Keratinocyte (primary cell): Measurements from ENCODE around the gene MTFP1. TPM values are rescaled to one million over a fixed set of nuclear protein-coding genes. Genes with fewer than 3 reads are reported as not detected.

Source experiments
- DNase-seq: peaks from one replicate; pipeline ENCODE4 v3.0.0-alpha.2; 2011; ENCODE audit warnings: low read depth, missing footprints, low spot score
- FAIRE-seq: peaks from 2 replicates; lab custom pipeline; 2011; peaks lifted over from hg19 to GRCh38; lab: Jason Lieb, UNC
- H2AFZ ChIP-seq: 2 replicates; pipeline ENCODE4 v1.6.0; 2012; ENCODE audit warnings: low read length, control low read depth, inconsistent platforms; ENCODE audit not compliant: control insufficient read depth
- H3K27ac ChIP-seq: 2 replicates; pipeline ENCODE4 v1.5.1; 2011; ENCODE audit warnings: low read length; ENCODE audit not compliant: control insufficient read depth, insufficient read depth
- H3K27me3 ChIP-seq: 3 replicates; pipeline ENCODE4 v1.6.0; 2011; ENCODE audit warnings: low read length; ENCODE audit not compliant: control insufficient read depth, insufficient read depth; ENCODE audit errors: extremely low read depth
- H3K36me3 ChIP-seq, 2 experiments: 2 replicates in 1 of 2; 3 replicates in 1 of 2; pipeline ENCODE4 v1.5.1; 2011; ENCODE audit warnings: low read length in 2 of 2, mild to moderate bottlenecking in 1 of 2; ENCODE audit not compliant: control insufficient read depth in 2 of 2, insufficient read depth in 2 of 2; ENCODE audit errors: extremely low read depth in 1 of 2
- H3K4me1 ChIP-seq: 3 replicates; pipeline ENCODE4 v1.5.1; 2011; ENCODE audit warnings: low read length; ENCODE audit not compliant: control insufficient read depth, insufficient read depth; ENCODE audit errors: extremely low read depth
- H3K4me2 ChIP-seq: 3 replicates; pipeline ENCODE4 v1.6.0; 2011; ENCODE audit warnings: low read depth, low read length; ENCODE audit not compliant: control insufficient read depth, insufficient read depth; ENCODE audit errors: extremely low read depth
- H3K4me3 ChIP-seq, 3 experiments: fragments of 200-600 bp in 1 of 3; sonication (generic) in 1 of 3; 2 replicates in 2 of 3; 3 replicates in 1 of 3; pipeline ENCODE4 v1.5.1; 2011 to 2016; ENCODE audit warnings: low read length in 3 of 3, mild to moderate bottlenecking in 3 of 3, control low read depth in 2 of 3, inconsistent platforms in 1 of 3, low read depth in 1 of 3, mixed read lengths in 1 of 3, mixed run types in 1 of 3, moderate library complexity in 1 of 3; ENCODE audit not compliant: control insufficient read depth in 2 of 3, insufficient read depth in 2 of 3; ENCODE audit errors: extremely low read depth in 1 of 3
- H3K79me2 ChIP-seq: 2 replicates; pipeline ENCODE4 v1.6.0; 2012; ENCODE audit warnings: low read length; ENCODE audit not compliant: control insufficient read depth, insufficient read depth
- H3K9ac ChIP-seq: 3 replicates; pipeline ENCODE4 v1.6.0; 2011; ENCODE audit warnings: low read length; ENCODE audit not compliant: control insufficient read depth, insufficient read depth; ENCODE audit errors: extremely low read depth
- H3K9me1 ChIP-seq: 3 replicates; pipeline ENCODE4 v1.6.0; 2011; ENCODE audit warnings: low read length; ENCODE audit not compliant: control insufficient read depth, insufficient read depth; ENCODE audit errors: extremely low read depth
- H3K9me3 ChIP-seq: 2 replicates; pipeline ENCODE4 v1.5.1; 2012; ENCODE audit warnings: low read depth, low read length; ENCODE audit not compliant: control insufficient read depth
- H4K20me1 ChIP-seq: 3 replicates; pipeline ENCODE4 v1.6.0; 2011; ENCODE audit warnings: low read length; ENCODE audit not compliant: control insufficient read depth, insufficient read depth; ENCODE audit errors: extremely low read depth
- EZH2 ChIP-seq: IDR thresholded peaks from one replicate; pipeline ENCODE4 v1.6.1; 2012; ENCODE audit warnings: inconsistent platforms, mild to moderate bottlenecking, low read length, moderate library complexity
- dilution Hi-C: fragments of 300-500 bp; cut with MboI; formaldehyde crosslinking; loops from one replicate; pipeline ENCODE4 v1.7.0; 2020; ENCODE audit warnings: low sequenced_read_pairs; ENCODE audit not compliant: extremely low pct_ligation_motif_present
- polyA plus RNA-seq, 5 experiments: library from polyadenylated mRNA; depleted of rRNA in 3 of 5; stranded (reverse) in 3 of 5; stranded (forward) in 1 of 5; unstranded in 1 of 5; fragments of >200 nt; gene quantifications; 1 replicate in 1 of 5; 2 replicates in 3 of 5; 3 replicates in 1 of 5; pipeline versions ENCODE4 v1.2.1 to v1.2.3, GENCODE V29; 2011 to 2012; ENCODE audit warnings: missing spikeins in 2 of 5, low read depth in 1 of 5, low replicate concordance in 1 of 5
- TF ChIP-seq, protein P1 (sequence below), 3 experiments: IDR thresholded peaks in 1 of 3; conservative IDR thresholded peaks in 1 of 3; optimal IDR thresholded peaks in 1 of 3; 2 replicates in 2 of 3; 3 replicates in 1 of 3; pipeline versions ENCODE3 to v1.5.1; 2011; ENCODE audit warnings: low read length in 3 of 3, mild to moderate bottlenecking in 3 of 3, moderate library complexity in 2 of 3, control low read depth in 1 of 3, inconsistent platforms in 1 of 3; ENCODE audit not compliant: insufficient read depth in 2 of 3; ENCODE audit errors: extremely low read depth in 1 of 3

MTFP1 gene
- polyA plus RNA-seq, 1 donor (not counting 4 experiments of a cell fraction or from before 2014, with no cell fraction given), result 8.4 TPM

DNA sequence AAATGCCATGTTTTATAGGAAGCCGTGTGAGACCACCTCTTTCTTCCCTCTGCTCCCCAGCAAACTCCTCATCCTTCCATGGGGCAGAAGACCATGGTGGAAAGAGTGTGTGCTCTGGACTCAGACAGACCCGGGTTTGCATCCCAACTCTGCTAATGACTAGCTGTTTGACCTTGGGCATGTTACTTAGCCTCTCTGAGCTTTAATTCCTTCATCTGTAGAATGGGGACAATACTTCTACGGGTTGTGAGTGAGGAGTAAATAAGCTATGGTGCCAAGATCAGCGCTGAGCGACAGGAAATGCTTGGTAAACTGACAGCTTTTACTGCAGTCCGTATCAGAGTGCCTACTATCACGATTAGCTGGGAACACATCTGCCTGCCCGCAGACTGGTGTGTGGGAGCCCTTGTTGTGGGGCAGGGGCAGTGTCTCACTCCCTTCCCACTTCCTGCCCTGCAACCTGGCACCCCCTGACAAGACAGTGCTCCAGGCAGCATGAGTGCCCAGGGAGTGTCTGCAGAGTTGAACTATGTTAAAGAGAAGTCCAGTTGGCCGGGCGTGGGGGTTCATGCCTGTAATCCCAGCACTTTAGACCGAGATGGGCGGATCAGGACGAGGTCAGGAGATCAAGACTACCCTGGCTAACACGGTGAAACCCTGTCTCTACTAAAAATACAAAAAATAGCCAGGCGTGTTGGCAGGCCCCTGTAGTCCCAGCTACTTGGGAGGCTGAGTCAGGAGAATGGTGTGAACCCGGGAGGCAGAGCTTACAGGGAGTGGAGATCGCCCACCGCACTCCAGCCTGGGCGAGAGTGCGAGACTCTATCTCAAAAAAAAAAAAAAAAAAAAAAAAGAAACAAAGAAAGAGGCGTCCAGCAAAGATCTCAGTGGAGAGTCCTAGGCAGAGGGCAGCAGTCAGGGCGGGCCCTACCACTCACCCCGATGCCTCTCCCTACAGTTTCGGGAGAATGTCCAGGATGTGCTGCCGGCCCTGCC is 26.6 kb upstream of the MTFP1 start:
- FAIRE-seq, result peak; percentile 48
- H3K4me1 ChIP-seq, result peaks cover 30% of the 10 kb centered on the region
- H3K27ac ChIP-seq, result no peak overlapping the region
- peaks cover 63% of the 10 kb centered on the region for H3K79me2 ChIP-seq
- H3K4me3 ChIP-seq, result peak overlapping the region; percentile 77 to 89 (median 82)
- dilution Hi-C loops, result no loop called here
- H2AFZ ChIP-seq, result no peak overlapping the region
- peaks cover 10 to 29% of the 10 kb centered on the region in 2 experiments for H3K36me3 ChIP-seq
- no peak for DNase-seq
- H3K9ac ChIP-seq, result peak overlapping the region; percentile 72
- H3K9me3 ChIP-seq, result no peaks in the 10 kb centered on the region
- no peaks in the 10 kb centered on the region for H3K27me3 ChIP-seq
- H3K9me1 ChIP-seq, result no peaks in the 10 kb centered on the region
- TF ChIP-seq EZH2, result no peak
- TF ChIP-seq, protein P1, sequence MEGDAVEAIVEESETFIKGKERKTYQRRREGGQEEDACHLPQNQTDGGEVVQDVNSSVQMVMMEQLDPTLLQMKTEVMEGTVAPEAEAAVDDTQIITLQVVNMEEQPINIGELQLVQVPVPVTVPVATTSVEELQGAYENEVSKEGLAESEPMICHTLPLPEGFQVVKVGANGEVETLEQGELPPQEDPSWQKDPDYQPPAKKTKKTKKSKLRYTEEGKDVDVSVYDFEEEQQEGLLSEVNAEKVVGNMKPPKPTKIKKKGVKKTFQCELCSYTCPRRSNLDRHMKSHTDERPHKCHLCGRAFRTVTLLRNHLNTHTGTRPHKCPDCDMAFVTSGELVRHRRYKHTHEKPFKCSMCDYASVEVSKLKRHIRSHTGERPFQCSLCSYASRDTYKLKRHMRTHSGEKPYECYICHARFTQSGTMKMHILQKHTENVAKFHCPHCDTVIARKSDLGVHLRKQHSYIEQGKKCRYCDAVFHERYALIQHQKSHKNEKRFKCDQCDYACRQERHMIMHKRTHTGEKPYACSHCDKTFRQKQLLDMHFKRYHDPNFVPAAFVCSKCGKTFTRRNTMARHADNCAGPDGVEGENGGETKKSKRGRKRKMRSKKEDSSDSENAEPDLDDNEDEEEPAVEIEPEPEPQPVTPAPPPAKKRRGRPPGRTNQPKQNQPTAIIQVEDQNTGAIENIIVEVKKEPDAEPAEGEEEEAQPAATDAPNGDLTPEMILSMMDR (optimal IDR thresholded peaks at IDR 0.05 in 1 of 3, IDR thresholded peaks at IDR 0.05 in 1 of 3, conservative IDR thresholded peaks at IDR 0.05 in 1 of 3; ENCODE audit: extremely low read depth in 1 of 3, insufficient read depth in 2 of 3, low read length in 3 of 3), result no peak
- no peaks in the 10 kb centered on the region for H4K20me1 ChIP-seq
- peak overlapping the region; percentile 83 for H3K4me2 ChIP-seq

DNA sequence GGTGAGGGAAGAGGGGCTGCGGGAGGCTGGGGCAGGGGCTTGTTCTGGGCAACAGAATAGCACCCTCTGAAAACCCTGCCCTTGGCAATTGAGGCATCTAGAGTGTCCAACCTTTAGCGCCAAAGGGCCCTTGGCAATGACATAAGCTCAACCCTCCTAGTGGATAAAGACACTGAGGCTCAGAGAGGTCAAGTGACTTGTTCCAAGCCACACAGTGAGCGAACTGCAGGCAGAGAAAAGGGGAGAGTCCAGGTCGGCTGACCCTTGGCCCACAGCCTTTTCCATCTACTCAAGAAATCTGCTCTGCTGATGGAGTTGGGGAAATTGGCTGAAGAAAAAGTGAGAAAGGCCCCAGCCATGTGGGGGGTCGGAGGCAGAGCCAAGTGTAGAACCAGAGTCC is 25.9 kb upstream of the MTFP1 start:
- FAIRE-seq (no peak), DNase-seq (no peak)
- Histone ChIP-seq H3K79me2 (peaks cover 69% of the 10 kb centered on the region), H3K9me1 (no peaks in the 10 kb centered on the region), H3K4me2 (peak overlapping the region; percentile 42), H3K36me3 (peaks cover 13 to 34% of the 10 kb centered on the region in 2 experiments), H3K4me1 (peaks cover 30% of the 10 kb centered on the region), H3K9me3 (no peaks in the 10 kb centered on the region), H3K4me3 (peak overlapping the region in 2 of 3 experiments; percentile 2 to 16), H4K20me1 (no peaks in the 10 kb centered on the region), H3K9ac (peak overlapping the region; percentile 8), H3K27me3 (no peaks in the 10 kb centered on the region), H2AFZ (no peak overlapping the region), H3K27ac (peak overlapping the region; percentile 7)
- dilution Hi-C loops, result no loop called here
- TF ChIP-seq, protein P1 (optimal IDR thresholded peaks at IDR 0.05 in 1 of 3, IDR thresholded peaks at IDR 0.05 in 1 of 3, conservative IDR thresholded peaks at IDR 0.05 in 1 of 3; ENCODE audit: extremely low read depth in 1 of 3, insufficient read depth in 2 of 3, low read length in 3 of 3), result no peak
- TF ChIP-seq EZH2, result no peak
